GM23338 (cell line): ENCODE measurements around the gene AP2M1. TPM values are rescaled to one million over a fixed set of nuclear protein-coding genes. Genes with fewer than 3 reads are reported as not detected.

Source experiments
- ATAC-seq: fragments of 200-7000 bp; cut with Tn5 transposase; 3 replicates; pipeline ENCODE4 v1.9.1; 2020
- DNase-seq: peaks from one replicate; pipeline ENCODE4 v3.0.0-alpha.2; 2015; ENCODE audit warnings: low spot score
- H2AFZ ChIP-seq: fragments of 200-600 bp; sonication (generic); 2 replicates; pipeline ENCODE4 v1.8.0; 2016; ENCODE audit warnings: antibody characterized with exemption, mild to moderate bottlenecking, moderate library complexity
- H3F3A ChIP-seq: fragments of 200-600 bp; sonication (generic); replicated peaks from 2 replicates; pipeline ENCODE4 v1.8.0; 2017; ENCODE audit warnings: antibody characterized with exemption, mixed run types, low read depth
- H3K27ac ChIP-seq: fragments of 200-600 bp; sonication (generic); 2 replicates; pipeline ENCODE4 v1.6.1; 2016; ENCODE audit warnings: low read depth
- H3K27me3 ChIP-seq: fragments of 200-600 bp; sonication (generic); 2 replicates; pipeline ENCODE4 v1.8.0; 2016; ENCODE audit warnings: mild to moderate bottlenecking, mixed run types, moderate library complexity; ENCODE audit not compliant: insufficient read depth
- H3K36me3 ChIP-seq: fragments of 200-600 bp; sonication (generic); 2 replicates; pipeline ENCODE4 v1.8.0; 2016; ENCODE audit warnings: mild to moderate bottlenecking; ENCODE audit not compliant: insufficient read depth
- H3K4me1 ChIP-seq: fragments of 200-600 bp; sonication (generic); 2 replicates; pipeline ENCODE4 v1.8.0; 2016; ENCODE audit warnings: mild to moderate bottlenecking, moderate library complexity; ENCODE audit not compliant: insufficient read depth
- H3K4me2 ChIP-seq: fragments of 200-600 bp; sonication (generic); 2 replicates; pipeline ENCODE4 v1.7.1; 2017; ENCODE audit warnings: mixed run types
- H3K4me3 ChIP-seq: fragments of 200-600 bp; sonication (generic); 2 replicates; pipeline ENCODE4 v1.6.1; 2016; ENCODE audit warnings: mixed run types
- H3K79me2 ChIP-seq: fragments of 200-600 bp; sonication (generic); replicated peaks from 2 replicates; pipeline ENCODE4 v1.8.0; 2017; ENCODE audit warnings: mild to moderate bottlenecking; ENCODE audit not compliant: insufficient read depth
- H3K9me2 ChIP-seq: fragments of 200-600 bp; sonication (generic); 2 replicates; pipeline ENCODE4 v1.8.0; 2017; ENCODE audit not compliant: insufficient read depth
- H4K20me1 ChIP-seq: fragments of 200-600 bp; sonication (generic); replicated peaks from 2 replicates; pipeline ENCODE4 v1.8.0; 2017; ENCODE audit warnings: mild to moderate bottlenecking; ENCODE audit not compliant: insufficient read depth
- H3K27ac Mint-ChIP-seq: 2 replicates; pipeline ENCODE4 v1.8.0; 2020; ENCODE audit warnings: inconsistent platforms, mild to moderate bottlenecking, moderate library complexity, mixed read lengths
- H3K27me3 Mint-ChIP-seq: 3 replicates; pipeline ENCODE4 v1.8.0; 2022; ENCODE audit warnings: low read depth, mild to moderate bottlenecking, moderate library complexity, mixed read lengths, inconsistent platforms; ENCODE audit not compliant: insufficient read depth, poor library complexity
- H3K36me3 Mint-ChIP-seq: 3 replicates; pipeline ENCODE4 v1.8.0; 2021; ENCODE audit warnings: low read depth, mild to moderate bottlenecking, inconsistent platforms, moderate library complexity, mixed read lengths
- H3K4me1 Mint-ChIP-seq: 3 replicates; pipeline ENCODE4 v1.8.0; 2020; ENCODE audit warnings: mild to moderate bottlenecking, inconsistent platforms, mixed read lengths
- H3K4me3 Mint-ChIP-seq: 3 replicates; pipeline ENCODE4 v1.8.0; 2021; ENCODE audit warnings: moderate library complexity, mild to moderate bottlenecking, inconsistent platforms, mixed read lengths
- H3K9me3 Mint-ChIP-seq: 3 replicates; pipeline ENCODE4 v1.8.0; 2020; ENCODE audit warnings: moderate library complexity, mild to moderate bottlenecking, inconsistent platforms, mixed read lengths
- CREB1 ChIP-seq: fragments of 250-450 bp; sonication (Bioruptor Pico); IDR thresholded peaks from 2 replicates; pipeline ENCODE4 v1.5.0; 2020; ENCODE audit warnings: low read depth, mild to moderate bottlenecking, moderate library complexity
- EZH2 ChIP-seq: fragments of 200-600 bp; sonication (generic); IDR thresholded peaks from one replicate; pipeline ENCODE4 v1.8.0; 2017; ENCODE audit warnings: antibody characterized with exemption, mild to moderate bottlenecking, low read depth; ENCODE audit not compliant: unreplicated experiment
- JUNB ChIP-seq: IDR thresholded peaks from one replicate; pipeline ENCODE4 v1.6.1; 2016; ENCODE audit warnings: antibody characterized with exemption; ENCODE audit not compliant: unreplicated experiment
- NANOG ChIP-seq: IDR thresholded peaks from 2 replicates; pipeline ENCODE4 v1.6.1; 2016; ENCODE audit warnings: antibody characterized with exemption, borderline replicate concordance
- POLR2AphosphoS5 ChIP-seq: IDR thresholded peaks from 2 replicates; pipeline ENCODE4 v1.6.1; 2016; ENCODE audit warnings: antibody characterized with exemption, low read depth
- ZNF114 ChIP-seq: fragments of 250-450 bp; sonication (Bioruptor Pico); IDR thresholded peaks from 2 replicates; pipeline ENCODE4 v1.5.0; 2020; ENCODE audit warnings: mild to moderate bottlenecking, moderate library complexity
- ZNF331 ChIP-seq: fragments of 250-450 bp; sonication (Bioruptor Pico); IDR thresholded peaks from 2 replicates; pipeline ENCODE4 v1.5.0; 2020; ENCODE audit warnings: low read depth, mild to moderate bottlenecking, moderate library complexity
- polyA plus RNA-seq: library from polyadenylated mRNA; unstranded; fragments of >200 nt; fragmentation: Nextera tagmentation; extraction: Ambion mirVana; gene quantifications from 2 replicates; pipeline ENCODE4 v1.2.1, GENCODE V29; 2016
- total RNA-seq: library from RNA; depleted of rRNA; stranded (reverse); fragments of >200 nt; shearing (Covaris generic); gene quantifications from 2 replicates; pipeline ENCODE4 v1.2.3, GENCODE V29; 2014
- TF ChIP-seq, protein P1 (sequence below): IDR thresholded peaks from one replicate; pipeline ENCODE4 v1.6.1; 2018; ENCODE audit warnings: antibody characterized with exemption; ENCODE audit not compliant: unreplicated experiment
- TF ChIP-seq, protein P2 (sequence below), 2 experiments: fragments of 200-600 bp in 1 of 2; sonication (generic) in 1 of 2; conservative IDR thresholded peaks; 2 replicates each; pipeline versions ENCODE4 v1.5.1 to v1.6.1; 2016 to 2017; ENCODE audit warnings: antibody characterized with exemption in 2 of 2, low read depth in 2 of 2, mild to moderate bottlenecking in 2 of 2, moderate library complexity in 1 of 2
- TF ChIP-seq, protein P3 (sequence below): IDR thresholded peaks from 2 replicates; pipeline ENCODE4 v1.6.1; 2016; ENCODE audit warnings: antibody characterized with exemption

AP2M1 gene
- total and polyA plus RNA-seq, 2 experiments from 2014 or later: 215 to 305 TPM

GRCh38 chr3:184140436-184140835 lies 34.2 kb upstream of the AP2M1 start (continued):
- no peak for TF ChIP-seq EZH2
- TF ChIP-seq, protein P1, sequence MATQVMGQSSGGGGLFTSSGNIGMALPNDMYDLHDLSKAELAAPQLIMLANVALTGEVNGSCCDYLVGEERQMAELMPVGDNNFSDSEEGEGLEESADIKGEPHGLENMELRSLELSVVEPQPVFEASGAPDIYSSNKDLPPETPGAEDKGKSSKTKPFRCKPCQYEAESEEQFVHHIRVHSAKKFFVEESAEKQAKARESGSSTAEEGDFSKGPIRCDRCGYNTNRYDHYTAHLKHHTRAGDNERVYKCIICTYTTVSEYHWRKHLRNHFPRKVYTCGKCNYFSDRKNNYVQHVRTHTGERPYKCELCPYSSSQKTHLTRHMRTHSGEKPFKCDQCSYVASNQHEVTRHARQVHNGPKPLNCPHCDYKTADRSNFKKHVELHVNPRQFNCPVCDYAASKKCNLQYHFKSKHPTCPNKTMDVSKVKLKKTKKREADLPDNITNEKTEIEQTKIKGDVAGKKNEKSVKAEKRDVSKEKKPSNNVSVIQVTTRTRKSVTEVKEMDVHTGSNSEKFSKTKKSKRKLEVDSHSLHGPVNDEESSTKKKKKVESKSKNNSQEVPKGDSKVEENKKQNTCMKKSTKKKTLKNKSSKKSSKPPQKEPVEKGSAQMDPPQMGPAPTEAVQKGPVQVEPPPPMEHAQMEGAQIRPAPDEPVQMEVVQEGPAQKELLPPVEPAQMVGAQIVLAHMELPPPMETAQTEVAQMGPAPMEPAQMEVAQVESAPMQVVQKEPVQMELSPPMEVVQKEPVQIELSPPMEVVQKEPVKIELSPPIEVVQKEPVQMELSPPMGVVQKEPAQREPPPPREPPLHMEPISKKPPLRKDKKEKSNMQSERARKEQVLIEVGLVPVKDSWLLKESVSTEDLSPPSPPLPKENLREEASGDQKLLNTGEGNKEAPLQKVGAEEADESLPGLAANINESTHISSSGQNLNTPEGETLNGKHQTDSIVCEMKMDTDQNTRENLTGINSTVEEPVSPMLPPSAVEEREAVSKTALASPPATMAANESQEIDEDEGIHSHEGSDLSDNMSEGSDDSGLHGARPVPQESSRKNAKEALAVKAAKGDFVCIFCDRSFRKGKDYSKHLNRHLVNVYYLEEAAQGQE: no peak
- TF ChIP-seq NANOG: no peak

- Mint-ChIP-seq H3K9me3 (no peaks in the 10 kb centered on the region), H3K36me3 (peaks cover 64% of the 10 kb centered on the region), H3K27me3 (peaks cover 3% of the 10 kb centered on the region), H3K27ac (no peak overlapping the region), H3K4me1 (no peaks in the 10 kb centered on the region), H3K4me3 (no peak overlapping the region)
- Histone ChIP-seq H3K36me3 (peaks cover 11% of the 10 kb centered on the region), H3K4me3 (no peak overlapping the region), H3K4me1 (no peaks in the 10 kb centered on the region), H3K79me2 (peaks cover 18% of the 10 kb centered on the region), H4K20me1 (peaks cover 4% of the 10 kb centered on the region), H3F3A (no peaks in the 10 kb centered on the region), H3K9me2 (no peaks in the 10 kb centered on the region), H3K4me2 (no peak overlapping the region), H3K27me3 (no peaks in the 10 kb centered on the region), H3K27ac (no peak overlapping the region), H2AFZ (no peak overlapping the region)
- no peak for ATAC-seq
- TF ChIP-seq ZNF331 (no peak), EZH2 (no peak), JUNB (no peak), POLR2AphosphoS5 (no peak), CREB1 (CRISPR knock-in tag) (no peak), ZNF114 (CRISPR knock-in tag) (no peak)
- TF ChIP-seq, protein P2, sequence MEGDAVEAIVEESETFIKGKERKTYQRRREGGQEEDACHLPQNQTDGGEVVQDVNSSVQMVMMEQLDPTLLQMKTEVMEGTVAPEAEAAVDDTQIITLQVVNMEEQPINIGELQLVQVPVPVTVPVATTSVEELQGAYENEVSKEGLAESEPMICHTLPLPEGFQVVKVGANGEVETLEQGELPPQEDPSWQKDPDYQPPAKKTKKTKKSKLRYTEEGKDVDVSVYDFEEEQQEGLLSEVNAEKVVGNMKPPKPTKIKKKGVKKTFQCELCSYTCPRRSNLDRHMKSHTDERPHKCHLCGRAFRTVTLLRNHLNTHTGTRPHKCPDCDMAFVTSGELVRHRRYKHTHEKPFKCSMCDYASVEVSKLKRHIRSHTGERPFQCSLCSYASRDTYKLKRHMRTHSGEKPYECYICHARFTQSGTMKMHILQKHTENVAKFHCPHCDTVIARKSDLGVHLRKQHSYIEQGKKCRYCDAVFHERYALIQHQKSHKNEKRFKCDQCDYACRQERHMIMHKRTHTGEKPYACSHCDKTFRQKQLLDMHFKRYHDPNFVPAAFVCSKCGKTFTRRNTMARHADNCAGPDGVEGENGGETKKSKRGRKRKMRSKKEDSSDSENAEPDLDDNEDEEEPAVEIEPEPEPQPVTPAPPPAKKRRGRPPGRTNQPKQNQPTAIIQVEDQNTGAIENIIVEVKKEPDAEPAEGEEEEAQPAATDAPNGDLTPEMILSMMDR (conservative IDR thresholded peaks at IDR 0.05; ENCODE audit: low read depth in 2 of 2): no peak
- TF ChIP-seq, protein P1: no peak
- TF ChIP-seq, protein P3, sequence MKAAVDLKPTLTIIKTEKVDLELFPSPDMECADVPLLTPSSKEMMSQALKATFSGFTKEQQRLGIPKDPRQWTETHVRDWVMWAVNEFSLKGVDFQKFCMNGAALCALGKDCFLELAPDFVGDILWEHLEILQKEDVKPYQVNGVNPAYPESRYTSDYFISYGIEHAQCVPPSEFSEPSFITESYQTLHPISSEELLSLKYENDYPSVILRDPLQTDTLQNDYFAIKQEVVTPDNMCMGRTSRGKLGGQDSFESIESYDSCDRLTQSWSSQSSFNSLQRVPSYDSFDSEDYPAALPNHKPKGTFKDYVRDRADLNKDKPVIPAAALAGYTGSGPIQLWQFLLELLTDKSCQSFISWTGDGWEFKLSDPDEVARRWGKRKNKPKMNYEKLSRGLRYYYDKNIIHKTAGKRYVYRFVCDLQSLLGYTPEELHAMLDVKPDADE: no peak
- no peak for DNase-seq
Measured at GRCh38 chr3:184142199-184142598, 32.5 kb upstream of the AP2M1 start.
